H9 (cell line): ENCODE measurements around the gene SLCO4A1. TPM values are rescaled to one million over a fixed set of nuclear protein-coding genes. Genes with fewer than 3 reads are reported as not detected.

Experiments used
- DNase-seq: peaks from one replicate; pipeline ENCODE4 v3.0.0-alpha.2; 2017
- H2AFZ ChIP-seq: one replicate; pipeline ENCODE4 v1.6.1; 2013; ENCODE audit warnings: mild to moderate bottlenecking, low read length, control low read depth, moderate library complexity
- H2AK5ac ChIP-seq: 2 replicates; pipeline ENCODE4 v1.6.1; 2013; ENCODE audit warnings: low read length, control low read depth, mixed read lengths; ENCODE audit not compliant: insufficient read length
- H2BK120ac ChIP-seq: one replicate; pipeline ENCODE4 v1.6.1; 2013; ENCODE audit warnings: low read depth, mild to moderate bottlenecking, low read length, control low read depth, inconsistent platforms; ENCODE audit not compliant: poor library complexity, severe bottlenecking
- H2BK12ac ChIP-seq: 2 replicates; pipeline ENCODE4 v1.6.1; 2013; ENCODE audit warnings: low read length, control low read depth, mixed read lengths, low read depth; ENCODE audit not compliant: insufficient read length
- H2BK15ac ChIP-seq: 2 replicates; pipeline ENCODE4 v1.6.1; 2013; ENCODE audit warnings: low read depth, low read length, control low read depth
- H2BK20ac ChIP-seq: one replicate; pipeline ENCODE4 v1.6.1; 2013; ENCODE audit warnings: low read depth, mild to moderate bottlenecking, low read length, control low read depth, inconsistent platforms; ENCODE audit not compliant: poor library complexity, severe bottlenecking
- H2BK5ac ChIP-seq: 2 replicates; pipeline ENCODE4 v1.6.1; 2013; ENCODE audit warnings: low read length, control low read depth, mixed read lengths; ENCODE audit not compliant: insufficient read length
- H3K14ac ChIP-seq: 2 replicates; pipeline ENCODE4 v1.6.1; 2013; ENCODE audit warnings: low read length, control low read depth; ENCODE audit not compliant: insufficient read depth
- H3K18ac ChIP-seq: 2 replicates; pipeline ENCODE4 v1.6.1; 2013; ENCODE audit warnings: low read depth, mild to moderate bottlenecking, mixed read lengths, low read length, control low read depth; ENCODE audit not compliant: insufficient read length
- H3K23ac ChIP-seq: 2 replicates; pipeline ENCODE4 v1.6.1; 2013; ENCODE audit warnings: low read length, control low read depth, mixed read lengths, low read depth; ENCODE audit not compliant: insufficient read length
- H3K23me2 ChIP-seq: 2 replicates; pipeline ENCODE4 v1.6.1; 2013; ENCODE audit warnings: low read depth, mild to moderate bottlenecking, mixed read lengths, low read length, control low read depth; ENCODE audit not compliant: insufficient read length, poor library complexity, severe bottlenecking
- H3K27ac ChIP-seq: 2 replicates; pipeline ENCODE4 v1.5.1; 2013; ENCODE audit warnings: low read length, control low read depth, mixed read lengths, low read depth; ENCODE audit not compliant: insufficient read length
- H3K27me3 ChIP-seq: 2 replicates; pipeline ENCODE4 v1.6.1; 2013; ENCODE audit warnings: low read length, control low read depth, inconsistent platforms; ENCODE audit not compliant: insufficient read depth
- H3K4ac ChIP-seq: 2 replicates; pipeline ENCODE4 v1.6.1; 2013; ENCODE audit warnings: low read depth, mild to moderate bottlenecking, control low read depth, inconsistent platforms, low read length, moderate library complexity
- H3K4me1 ChIP-seq: 2 replicates; pipeline ENCODE4 v1.6.1; 2013; ENCODE audit warnings: low read length, control low read depth, inconsistent platforms; ENCODE audit not compliant: insufficient read depth
- H3K4me2 ChIP-seq: 2 replicates; pipeline ENCODE4 v1.6.1; 2013; ENCODE audit warnings: low read length, control low read depth, mixed read lengths; ENCODE audit not compliant: insufficient read length, insufficient read depth
- H3K56ac ChIP-seq: 2 replicates; pipeline ENCODE4 v1.6.1; 2013; ENCODE audit warnings: low read depth, mild to moderate bottlenecking, mixed read lengths, low read length, control low read depth; ENCODE audit not compliant: insufficient read length
- H3K79me1 ChIP-seq: 2 replicates; pipeline ENCODE4 v1.6.1; 2013; ENCODE audit warnings: low read depth, mild to moderate bottlenecking, moderate library complexity, low read length, control low read depth, inconsistent platforms; ENCODE audit not compliant: insufficient read depth, poor library complexity, severe bottlenecking
- H3K79me2 ChIP-seq: 2 replicates; pipeline ENCODE4 v1.6.1; 2013; ENCODE audit warnings: low read length, control low read depth, inconsistent platforms; ENCODE audit not compliant: insufficient read depth
- H3K9ac ChIP-seq: 2 replicates; pipeline ENCODE4 v1.6.1; 2013; ENCODE audit warnings: low read length, control low read depth, mixed read lengths; ENCODE audit not compliant: insufficient read length; ENCODE audit errors: extremely low read depth
- H3K9me3 ChIP-seq: one replicate; pipeline ENCODE4 v1.6.1; 2013; ENCODE audit warnings: low read depth, low read length, inconsistent platforms; ENCODE audit not compliant: control insufficient read depth
- H3T11ph ChIP-seq: one replicate; pipeline ENCODE4 v1.6.1; 2013; ENCODE audit warnings: mild to moderate bottlenecking, low read length, control low read depth, inconsistent platforms
- H4K20me1 ChIP-seq: one replicate; pipeline ENCODE4 v1.6.1; 2013; ENCODE audit not compliant: control insufficient read depth, insufficient read length, insufficient read depth
- H4K5ac ChIP-seq: 2 replicates; pipeline ENCODE4 v1.6.1; 2013; ENCODE audit warnings: low read depth, mild to moderate bottlenecking, mixed read lengths, low read length, control low read depth; ENCODE audit not compliant: insufficient read length
- H4K8ac ChIP-seq: replicated peaks from 2 replicates; pipeline ENCODE4 v1.6.1; 2013; ENCODE audit warnings: low read length, control low read depth, mixed read lengths, low read depth; ENCODE audit not compliant: insufficient read length
- H4K91ac ChIP-seq: 2 replicates; pipeline ENCODE4 v1.6.1; 2013; ENCODE audit warnings: low read depth, mild to moderate bottlenecking, moderate library complexity, mixed read lengths, low read length, control low read depth; ENCODE audit not compliant: insufficient read length
- H3K27ac Mint-ChIP-seq, 3 experiments: 2 replicates in 2 of 3; 3 replicates in 1 of 3; pipeline ENCODE4 v1.8.0; 2020 to 2021; ENCODE audit warnings: mixed read lengths in 3 of 3, mild to moderate bottlenecking in 1 of 3, moderate library complexity in 1 of 3
- H3K27me3 Mint-ChIP-seq: 2 replicates; pipeline ENCODE4 v1.8.0; 2021; ENCODE audit warnings: low read depth, mild to moderate bottlenecking, moderate library complexity, mixed read lengths
- H3K36me3 Mint-ChIP-seq, 3 experiments: 2 replicates in 2 of 3; 3 replicates in 1 of 3; pipeline ENCODE4 v1.8.0; 2020 to 2021; ENCODE audit warnings: low read depth in 3 of 3, mixed read lengths in 3 of 3; ENCODE audit not compliant: insufficient read depth in 1 of 3
- H3K4me1 Mint-ChIP-seq, 2 experiments: 2 replicates each; pipeline ENCODE4 v1.8.0; 2020; ENCODE audit warnings: mixed read lengths in 2 of 2
- H3K4me3 Mint-ChIP-seq, 2 experiments: 2 replicates in 1 of 2; 3 replicates in 1 of 2; pipeline ENCODE4 v1.8.0; 2020 to 2021; ENCODE audit warnings: mild to moderate bottlenecking in 2 of 2, mixed read lengths in 2 of 2, moderate library complexity in 1 of 2
- H3K9me3 Mint-ChIP-seq, 2 experiments: 2 replicates in 1 of 2; 3 replicates in 1 of 2; pipeline ENCODE4 v1.8.0; 2020; ENCODE audit warnings: mild to moderate bottlenecking in 2 of 2, mixed read lengths in 2 of 2, moderate library complexity in 1 of 2
- CTCF ChIP-seq: fragments of 200-600 bp; sonication (generic); conservative IDR thresholded peaks from 3 replicates; pipeline ENCODE4 v1.8.0; 2021; ENCODE audit warnings: antibody characterized with exemption, mild to moderate bottlenecking
- WGBS: extraction: QIAGEN DNeasy Blood & Tissue Kit; methylation state at CpG from one replicate; pipeline ENCODE4 v1.1.7; 2013; ENCODE audit warnings: missing lambda C conversion rate, low lambda C conversion rate, mixed read lengths; ENCODE audit not compliant: insufficient read length; ENCODE audit errors: extremely low coverage; 5-methylcytosine and 5-hydroxymethylcytosine counted together
- total RNA-seq: library from RNA; stranded (reverse); gene quantifications from 2 replicates; pipeline ENCODE4 v1.2.1, GENCODE V29; 2021

SLCO4A1 gene
- total RNA-seq, 1 experiment from 2014 or later: 9.4 TPM

GRCh38 chr20:62656919-62657588 lies 14.8 kb downstream of the SLCO4A1 start:
- no peaks in the 10 kb centered on the region for H3K9me3 ChIP-seq
- no peaks in the 10 kb centered on the region for H3K27me3 Mint-ChIP-seq
- H3K9me3 Mint-ChIP-seq: no peaks in the 10 kb centered on the region
- H3K18ac ChIP-seq: no peak overlapping the region
- no peak overlapping the region for H3K27ac Mint-ChIP-seq
- H2BK120ac ChIP-seq: no peak overlapping the region
- no peak overlapping the region for H2BK15ac ChIP-seq
- peaks cover 5 to 7% of the 10 kb centered on the region in 2 experiments for H3K4me1 Mint-ChIP-seq
- H2BK20ac ChIP-seq: no peak overlapping the region
- H4K5ac ChIP-seq: no peak overlapping the region
- H3K79me2 ChIP-seq: no peaks in the 10 kb centered on the region
- H3K4me2 ChIP-seq: no peak overlapping the region
- H4K20me1 ChIP-seq: no peaks in the 10 kb centered on the region
- no peak overlapping the region for H2BK5ac ChIP-seq
- H3K14ac ChIP-seq: no peak overlapping the region
- no peaks in the 10 kb centered on the region for H3K79me1 ChIP-seq
- no peak for DNase-seq
- H3T11ph ChIP-seq: no peak overlapping the region
- H3K4me3 Mint-ChIP-seq: no peak overlapping the region
- H3K27me3 ChIP-seq: no peaks in the 10 kb centered on the region
- no peak overlapping the region for H3K27ac ChIP-seq
- H3K4ac ChIP-seq: no peak overlapping the region
- no peak overlapping the region for H2AK5ac ChIP-seq
- TF ChIP-seq CTCF: no peak
- H3K9ac ChIP-seq: no peak overlapping the region
- H3K23ac ChIP-seq: no peak overlapping the region
- no CpG with 5 or more reads among the region's 37 CpGs for WGBS
- H2BK12ac ChIP-seq: no peak overlapping the region
- no peak overlapping the region for H4K8ac ChIP-seq
- no peaks in the 10 kb centered on the region; a peak in 1 of 7 replicates for H3K36me3 Mint-ChIP-seq
- H3K56ac ChIP-seq: no peak overlapping the region
- H3K23me2 ChIP-seq: no peaks in the 10 kb centered on the region
- H4K91ac ChIP-seq: no peak overlapping the region
- H2AFZ ChIP-seq: no peak overlapping the region
- H3K4me1 ChIP-seq: no peaks in the 10 kb centered on the region; the same call in 1 of the 2 replicates
